SK-MEL-5 (cell line): ENCODE results near the gene PHF11. TPM values are rescaled to one million over a fixed set of nuclear protein-coding genes. Genes with fewer than 3 reads are reported as not detected.
A peak's percentile ranks its signal among the peaks of the same experiment; 100 is the strongest.
"Not testable (repeated sequence)": the region's sequence is repeated elsewhere in the genome, so short reads cannot be mapped to it uniquely, and the experiment has no call there.

Experiments used
- DNase-seq: peaks from one replicate; pipeline ENCODE4 v3.0.0-alpha.2; 2016; ENCODE audit warnings: low read depth, low spot score
- in situ Hi-C: cut with HindIII; loops from 2 replicates; pipeline ENCODE4 v1.10.0; 2016; ENCODE audit warnings: low sequenced_read_pairs, high pct_unique_total_duplicates, low pct_unique_long_range_greater_than_20kb
- total RNA-seq: library from RNA; depleted of rRNA; stranded (reverse); fragments of >200 nt; shearing (Covaris generic); gene quantifications from 2 replicates; pipeline ENCODE4 v1.2.3, GENCODE V29; 2014

The PHF11 gene
- total RNA-seq, 1 experiment from 2014 or later = 8.8 TPM

DNA sequence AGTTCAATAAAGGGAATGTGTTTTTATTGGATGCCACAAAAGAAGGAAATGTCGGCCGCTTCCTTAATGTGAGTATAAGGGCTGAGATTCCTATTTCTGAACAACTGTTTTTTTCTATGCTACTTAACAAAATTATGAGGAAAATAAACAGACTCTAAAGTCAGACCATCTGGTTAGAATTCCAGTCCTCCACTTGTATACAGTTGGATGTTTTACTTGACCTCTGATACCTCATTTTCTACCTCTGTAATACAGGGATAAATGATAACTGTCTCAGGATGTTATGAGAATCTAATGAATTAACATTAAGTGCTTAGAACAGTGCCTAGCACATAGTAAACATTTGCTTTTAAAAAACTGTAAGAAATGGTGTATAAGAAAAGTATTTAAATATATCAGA lies 7.2 kb upstream of the PHF11 start:
- no peak for DNase-seq
- in situ Hi-C loops = no loop called here

DNA sequence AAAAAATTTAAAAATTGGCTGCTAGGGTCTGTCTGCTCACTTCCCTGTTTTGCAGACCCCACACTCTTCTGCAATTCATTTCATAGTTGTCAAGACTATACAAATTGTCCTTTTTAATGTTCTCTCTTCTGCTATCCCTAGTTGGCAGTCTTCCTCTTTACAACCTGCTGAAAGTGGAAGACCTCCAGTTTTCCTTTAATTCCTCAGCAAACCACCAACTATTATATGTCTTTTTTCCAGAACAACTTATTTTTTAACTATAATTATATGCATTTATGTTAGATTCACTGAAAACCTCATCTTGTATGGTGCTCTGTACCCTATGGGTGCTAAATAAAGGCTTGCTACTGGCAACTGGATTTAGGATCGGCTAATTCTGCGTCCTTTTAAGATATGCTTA lies 1.1 kb upstream of the PHF11 start:
- no peak for DNase-seq
- in situ Hi-C loops = no loop called here

DNA sequence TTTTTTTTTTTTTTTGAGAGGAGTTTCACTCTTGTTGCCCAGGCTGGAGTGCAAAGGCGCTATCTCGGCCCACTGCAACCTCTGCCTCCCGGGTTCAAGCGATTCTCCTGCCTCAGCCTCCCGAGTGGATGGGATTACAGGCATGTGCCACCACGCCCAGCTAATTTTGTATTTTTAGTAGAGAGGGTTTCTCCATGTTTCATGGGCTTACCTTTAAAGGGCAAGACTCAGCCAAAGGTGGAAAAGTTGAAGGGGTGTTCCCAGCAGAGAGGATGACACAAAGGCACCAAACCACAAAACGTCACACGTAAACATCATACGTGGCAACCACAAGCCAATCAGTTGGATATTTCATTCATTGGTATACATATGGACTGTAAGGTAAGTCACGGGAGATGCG lies 1.1 kb downstream of the PHF11 start:
- in situ Hi-C loops, DNase-seq: not testable (repeated sequence)

DNA sequence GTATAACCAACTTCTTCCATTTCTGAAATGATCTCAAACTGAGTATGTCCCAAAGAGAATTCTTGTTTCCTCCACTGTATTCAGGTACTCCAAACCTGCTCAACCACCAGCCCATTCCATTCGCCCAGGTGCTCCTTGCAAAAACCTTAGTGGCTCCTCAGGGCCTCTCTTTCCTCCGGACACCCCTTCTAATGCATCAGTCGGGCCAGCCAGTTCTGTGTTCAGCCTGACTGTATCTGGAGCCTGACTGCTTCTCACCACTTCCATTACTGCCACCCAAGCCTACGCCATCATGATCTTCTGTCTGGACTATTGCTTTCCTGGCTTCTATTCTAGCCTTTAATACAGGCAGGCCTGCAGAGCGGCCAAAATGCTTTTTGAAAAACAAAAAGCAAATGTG lies 1.5 kb downstream of the PHF11 start:
- in situ Hi-C loops = no loop called here
- DNase-seq = no peak

DNA sequence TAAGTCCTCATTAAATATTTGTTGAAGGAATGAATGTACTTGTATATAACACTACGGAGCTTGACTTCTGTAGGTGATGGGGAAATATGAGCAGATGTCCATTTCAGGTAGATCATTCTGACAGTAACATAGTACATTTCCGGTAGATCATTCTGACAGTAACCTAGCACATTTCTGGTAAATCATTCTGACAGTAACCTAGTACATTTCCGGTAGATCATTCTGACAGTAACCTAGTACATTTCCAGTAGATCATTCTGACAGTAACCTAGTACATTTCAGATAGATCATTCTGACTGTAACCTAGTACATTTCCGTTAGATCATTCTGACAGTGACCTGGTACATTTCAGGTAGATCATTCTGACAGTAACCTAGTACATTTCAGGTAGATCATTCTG lies 2.5 kb downstream of the PHF11 start:
- in situ Hi-C loops = no loop called here
- DNase-seq = no peak

DNA sequence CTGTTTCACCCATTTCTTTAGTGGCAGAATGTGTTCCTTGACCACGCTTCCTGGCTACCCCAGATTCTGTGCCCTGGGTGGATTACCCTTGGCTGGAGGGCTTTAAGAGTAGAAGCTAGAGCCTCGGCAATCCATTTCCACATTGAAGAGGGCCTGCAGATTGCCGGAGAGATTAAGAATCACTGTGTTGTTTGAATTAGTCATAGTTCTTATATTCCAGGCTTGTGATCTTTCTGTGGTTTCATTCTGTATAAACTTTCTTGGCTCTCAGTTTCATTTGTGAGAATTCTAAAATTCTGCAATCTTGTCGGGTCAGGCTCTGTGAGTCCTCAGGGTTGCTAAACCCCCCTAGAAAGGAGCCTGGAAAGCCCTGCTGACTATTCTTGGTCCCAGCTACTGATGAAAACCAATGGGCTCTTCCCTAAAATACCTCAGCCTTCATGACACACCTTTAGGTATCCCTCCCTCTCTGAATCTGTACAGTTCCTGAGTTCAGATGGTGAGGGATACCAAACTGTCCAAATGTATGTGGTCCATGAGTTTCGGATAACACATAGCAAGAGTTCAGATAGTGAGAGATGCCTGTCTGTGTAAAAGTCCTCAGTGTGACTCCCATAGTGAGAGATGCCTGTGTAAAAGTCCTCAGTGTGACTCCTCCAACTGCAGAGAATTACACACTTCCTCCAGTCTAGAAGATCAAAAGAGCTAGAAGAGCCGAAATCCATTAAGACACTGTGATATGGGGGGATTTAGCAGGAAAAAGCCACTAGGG lies 4.3 kb downstream of the PHF11 start:
- in situ Hi-C loops = no loop called here
- peak; percentile 20 for DNase-seq

DNA sequence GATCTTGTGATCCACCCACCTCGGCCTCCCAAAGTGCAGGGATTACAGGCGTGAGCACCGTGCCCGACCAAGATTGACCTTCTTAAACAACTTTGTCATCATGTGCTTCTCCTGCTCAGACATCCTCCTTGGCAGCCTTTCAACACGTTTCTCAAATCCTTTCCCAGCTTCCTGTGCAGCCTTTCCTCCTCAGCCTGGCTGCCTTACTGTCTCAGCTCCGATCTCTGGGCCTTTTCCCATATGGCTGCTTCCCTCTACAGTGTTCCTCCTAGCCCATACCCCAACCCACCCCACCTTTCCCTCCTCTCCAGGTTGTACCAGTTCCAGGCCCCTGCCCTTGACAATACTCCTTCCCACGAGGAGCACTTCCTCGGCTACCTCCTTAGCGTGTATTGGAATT lies 7.2 kb downstream of the PHF11 start:
- in situ Hi-C loops = no loop called here

DNA sequence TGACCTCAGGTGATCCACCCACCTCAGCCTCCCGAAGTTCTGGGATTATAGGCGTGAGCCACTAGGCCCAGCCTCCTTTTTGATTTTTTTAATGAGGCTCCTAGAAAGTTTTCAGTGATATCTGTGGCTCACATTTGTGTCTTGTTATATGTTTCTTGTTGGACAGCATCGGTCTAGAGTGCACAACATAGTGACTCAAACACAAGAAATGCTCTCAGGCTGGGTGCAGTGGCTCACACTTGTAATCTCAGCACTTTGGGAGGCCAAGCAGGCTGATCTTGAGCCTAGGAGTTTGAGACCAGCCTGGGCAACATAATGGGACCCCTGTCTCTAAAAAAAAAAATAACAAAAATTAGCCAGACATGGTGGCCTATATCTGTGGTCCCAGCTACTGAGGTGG lies 8.2 kb downstream of the PHF11 start:
- DNase-seq = no peak
- in situ Hi-C loops = no loop called here

More for the DNA sequence above, 7.2 kb downstream of the PHF11 start:
- DNase-seq = no peak

DNA sequence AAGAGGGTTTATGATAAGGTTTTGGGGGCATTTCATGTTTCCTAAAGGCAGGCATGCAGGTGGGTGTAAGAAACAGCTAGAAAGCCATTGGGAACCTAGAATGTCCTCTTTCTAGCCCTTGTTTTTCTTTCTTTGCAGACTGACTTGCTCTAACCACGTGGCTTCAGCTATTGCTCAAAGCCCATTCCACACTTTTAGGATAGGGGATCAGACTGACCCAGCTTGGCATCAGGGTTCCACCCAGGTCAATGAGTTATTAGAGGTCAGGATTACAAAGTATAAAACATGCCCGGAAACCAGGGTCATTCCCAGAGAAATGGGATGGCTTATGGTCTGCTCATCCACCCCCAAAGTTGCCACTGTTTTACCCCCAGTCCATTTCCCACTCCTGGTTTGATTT lies 16.8 kb downstream of the PHF11 start:
- in situ Hi-C loops = no loop called here
- DNase-seq = no peak

DNA sequence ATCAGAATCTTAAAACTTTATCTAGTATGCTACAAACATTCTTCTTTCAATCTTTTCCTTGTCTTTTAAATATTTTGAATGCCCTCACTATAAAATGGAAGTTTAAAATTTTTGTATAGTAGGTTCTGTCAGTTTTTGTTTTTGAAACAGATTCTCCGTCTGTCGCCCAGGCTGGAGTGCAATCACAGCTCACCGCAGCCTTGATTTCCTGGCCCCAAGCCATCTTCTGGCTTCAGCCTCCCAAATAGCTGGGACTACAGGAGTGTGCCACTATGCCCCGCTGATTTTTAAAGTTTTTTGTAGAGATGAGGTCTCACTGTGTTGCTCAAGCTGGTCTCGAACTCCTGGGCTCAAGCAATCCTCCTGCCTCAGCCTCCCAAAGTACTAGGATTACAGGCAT lies 20.7 kb downstream of the PHF11 start:
- in situ Hi-C loops = no loop called here
- no peak for DNase-seq

DNA sequence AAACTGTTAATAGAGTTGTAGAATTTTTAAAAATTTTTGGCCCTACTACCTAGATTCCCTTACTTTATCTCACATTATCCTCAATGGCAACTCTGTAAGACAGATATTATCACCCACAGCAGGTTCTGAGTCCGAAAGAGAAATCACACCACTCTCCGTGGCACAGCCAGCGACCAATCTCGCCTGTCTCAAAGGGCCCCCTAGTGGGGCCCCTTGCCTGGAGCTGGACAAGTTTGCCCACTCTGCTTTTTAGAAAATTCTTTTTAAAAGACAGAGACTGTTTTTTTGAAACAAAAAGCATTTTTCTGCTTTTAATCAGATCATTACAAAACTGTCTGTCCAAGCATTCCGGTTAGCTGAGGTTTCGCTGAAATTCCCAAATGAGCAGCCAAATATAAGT lies 21.7 kb downstream of the PHF11 start:
- peak; percentile 35 for DNase-seq

DNA sequence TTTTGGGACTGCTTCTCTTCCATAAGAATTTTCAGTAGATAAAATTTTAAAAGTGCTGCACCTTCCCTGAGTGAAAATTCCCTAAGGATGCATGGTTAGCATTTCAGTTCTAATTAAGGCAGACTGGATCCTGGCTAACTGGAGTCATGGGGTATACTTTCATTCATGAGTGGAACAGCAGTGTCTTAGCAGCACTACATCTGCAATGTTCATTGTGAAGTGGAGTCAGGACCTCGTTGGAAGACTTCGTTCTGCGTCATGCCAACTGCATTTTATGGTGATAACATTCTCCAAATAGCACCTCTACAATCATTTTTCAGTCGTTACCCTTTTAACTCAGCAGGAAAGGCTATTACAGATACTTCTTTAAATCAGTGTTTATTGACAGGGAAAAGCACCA lies 25.5 kb downstream of the PHF11 start:
- DNase-seq = no peak
- in situ Hi-C loops = no loop called here

More for the DNA sequence above, 21.7 kb downstream of the PHF11 start:
- in situ Hi-C loops = no loop called here

DNA sequence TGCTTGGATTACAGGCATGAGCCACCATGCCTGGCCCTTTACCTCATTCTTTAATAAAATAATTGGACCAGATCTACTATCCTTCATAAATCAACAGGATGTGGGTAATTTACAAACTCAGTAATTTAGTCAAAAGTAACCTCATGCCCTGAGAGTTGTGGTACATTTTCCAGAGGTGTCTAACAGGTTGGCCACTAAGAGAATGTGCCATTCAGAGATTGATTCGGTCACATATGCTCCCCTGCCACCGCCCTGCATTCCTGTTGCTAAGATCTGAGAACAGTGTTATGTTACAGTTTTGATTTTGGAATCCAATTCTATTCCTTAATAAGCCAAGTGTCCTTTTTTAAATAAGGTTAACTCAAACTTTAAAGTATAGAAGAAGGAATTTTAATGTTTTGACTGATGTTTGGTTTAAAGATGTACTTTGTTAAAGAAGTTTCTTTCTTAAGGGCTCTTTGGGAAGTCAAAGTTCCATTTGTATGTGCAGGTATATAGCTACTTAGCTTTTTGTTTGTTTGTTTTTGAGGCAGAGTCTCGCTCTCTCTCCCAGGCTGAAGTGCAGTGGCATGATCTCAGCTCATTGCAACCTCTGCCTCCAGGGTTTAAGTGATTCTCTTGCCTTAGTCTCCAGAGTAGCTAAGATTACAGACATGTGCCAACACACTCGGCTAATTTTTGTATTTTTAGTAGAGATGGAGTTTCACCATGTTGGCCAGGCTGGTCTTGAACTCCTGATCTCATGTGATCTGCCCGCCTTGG lies 29.2 kb downstream of the PHF11 start:
- no peak for DNase-seq
- in situ Hi-C loops = no loop called here

DNA sequence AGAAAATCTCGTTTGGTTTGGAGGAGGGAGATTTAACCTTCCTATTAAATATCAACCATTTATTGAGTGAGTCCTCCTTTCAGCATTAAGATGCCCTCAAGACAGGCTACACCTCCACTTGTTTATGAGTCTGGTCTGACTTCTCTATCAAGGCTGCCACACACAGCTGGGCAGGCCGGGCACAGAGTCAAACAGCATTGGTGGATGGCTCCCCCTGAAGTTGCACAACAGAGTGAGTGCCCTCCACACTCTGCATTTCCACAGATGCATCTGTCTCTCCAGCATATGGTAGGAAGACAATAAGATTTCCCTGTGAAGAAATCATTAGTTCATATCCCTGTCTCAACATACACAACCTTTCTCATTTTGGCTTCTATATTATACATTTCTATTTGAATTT lies 31.4 kb downstream of the PHF11 start:
- no peak for DNase-seq
- in situ Hi-C loops = no loop called here

DNA sequence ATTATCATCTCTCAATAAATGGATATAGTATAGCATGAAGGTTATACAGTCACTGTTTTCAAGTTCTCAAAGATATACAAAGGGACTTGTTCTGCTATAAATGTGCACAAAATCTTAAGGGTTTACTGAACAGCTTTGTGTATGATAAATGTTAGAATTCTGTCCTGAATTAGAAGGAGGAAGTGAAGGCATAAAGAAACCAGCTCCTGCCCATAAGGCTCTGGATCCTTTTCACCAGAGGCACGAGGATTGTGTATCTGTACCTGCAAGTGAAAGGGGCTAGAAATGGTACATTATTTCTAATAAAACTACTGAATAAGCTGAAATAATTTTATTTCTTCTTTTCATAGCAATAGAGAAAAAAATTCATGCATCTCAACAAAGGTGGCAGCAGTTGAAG lies 32.4 kb downstream of the PHF11 start:
- DNase-seq = no peak
- in situ Hi-C loops = no loop called here

DNA sequence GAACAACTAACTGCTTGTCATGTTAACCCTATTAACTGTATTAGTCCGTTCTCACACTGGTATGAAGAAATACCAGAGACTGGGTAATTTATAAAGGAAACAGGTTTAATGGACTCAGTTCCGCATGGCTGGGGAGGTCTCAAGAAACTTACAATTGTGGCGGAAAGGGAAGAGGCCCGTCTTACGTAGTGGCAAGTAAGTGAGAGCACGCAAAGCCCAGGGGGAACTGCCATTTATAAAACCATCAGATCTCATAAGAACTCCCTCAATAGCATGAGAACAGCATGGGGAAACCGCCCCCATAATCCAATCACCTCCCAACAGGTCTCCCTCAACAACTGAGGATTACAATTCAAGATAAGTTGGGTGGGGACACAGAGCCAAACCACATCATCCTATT lies 34.7 kb downstream of the PHF11 start:
- in situ Hi-C loops = no loop called here
- no peak for DNase-seq

DNA sequence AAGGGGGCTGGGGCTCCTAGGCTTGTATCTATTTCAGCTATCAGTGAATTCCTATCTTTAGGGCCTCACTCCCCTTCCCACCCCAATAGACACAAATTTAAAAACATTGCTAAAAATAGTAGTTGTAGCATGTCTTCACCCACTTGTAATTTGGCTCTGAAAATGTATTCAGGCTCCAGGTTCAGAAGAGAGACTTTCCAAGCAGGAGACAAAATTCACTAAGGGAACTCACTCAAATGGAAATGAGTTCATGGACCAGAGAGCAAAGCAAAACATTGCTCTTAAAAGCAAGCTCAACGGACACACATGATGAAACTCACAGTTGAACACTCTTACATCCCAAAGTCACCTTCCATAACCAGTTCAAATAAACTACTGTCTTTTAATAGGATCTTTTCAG lies 36.8 kb downstream of the PHF11 start:
- in situ Hi-C loops = no loop called here

DNA sequence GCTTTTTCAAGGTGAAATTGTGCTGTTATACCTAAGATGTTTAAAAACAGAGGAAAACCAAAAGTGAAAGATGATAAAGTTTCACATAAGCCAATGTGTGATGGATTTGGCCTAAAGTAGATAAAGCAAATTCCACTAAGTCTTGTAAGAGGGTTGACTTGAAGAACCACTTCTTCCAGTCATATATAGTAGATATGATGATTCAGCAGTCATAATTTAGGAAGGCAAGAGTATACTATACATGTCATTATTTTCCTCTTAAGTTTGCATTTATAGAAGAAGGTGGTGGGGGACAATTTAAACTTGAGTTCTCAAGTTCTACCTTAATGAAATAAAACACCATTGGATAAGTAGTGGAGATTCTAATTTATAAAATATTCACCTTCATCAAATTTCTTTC lies 37.3 kb downstream of the PHF11 start:
- in situ Hi-C loops = no loop called here
- no peak for DNase-seq

More for the DNA sequence above, 36.8 kb downstream of the PHF11 start:
- DNase-seq = no peak

DNA sequence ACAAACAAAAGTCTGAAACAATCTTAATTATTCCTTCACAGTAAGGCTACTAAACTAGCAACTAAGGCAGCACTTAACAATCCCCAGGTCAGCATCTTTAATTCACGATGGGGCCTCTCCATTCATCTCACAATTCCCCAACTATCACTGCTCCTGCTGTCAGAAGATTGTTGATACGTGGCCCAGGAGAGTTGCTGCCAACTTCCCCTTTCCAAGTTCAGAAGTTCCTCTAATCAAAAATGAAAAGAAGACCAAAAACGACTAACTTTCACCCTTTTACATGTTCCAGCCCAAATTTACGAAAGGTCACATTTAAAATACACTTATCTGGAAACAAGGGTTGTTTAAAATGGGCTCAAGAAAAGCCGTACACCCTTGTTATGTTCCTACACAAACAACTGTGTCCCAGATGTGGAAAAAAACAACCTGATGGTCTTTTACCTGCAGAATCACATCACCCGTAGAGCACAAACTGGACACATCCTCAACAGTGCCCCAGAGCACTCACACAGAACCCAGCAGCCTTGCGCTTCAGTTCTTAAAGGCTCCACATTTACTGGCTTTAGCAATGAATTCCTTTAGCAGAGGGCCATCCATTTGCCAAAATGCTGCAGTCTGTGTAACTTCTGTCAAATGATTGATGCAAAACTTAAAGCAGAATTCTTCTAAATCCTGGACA lies 38.0 kb downstream of the PHF11 start:
- no peak for DNase-seq
- in situ Hi-C loops = no loop called here
